H4 (cell line): ENCODE measurements around the gene IL32. TPM values are rescaled to one million over a fixed set of nuclear protein-coding genes. Genes with fewer than 3 reads are reported as not detected.
"Not testable (repeated sequence)": the region's sequence is repeated elsewhere in the genome, so short reads cannot be mapped to it uniquely, and the experiment has no call there.

ENCODE experiments used
- DNase-seq: peaks from one replicate; pipeline ENCODE4 v3.0.0-alpha.2; 2015; ENCODE audit warnings: low spot score
- total RNA-seq: library from RNA; depleted of rRNA; stranded (reverse); fragments of >200 nt; shearing (Covaris generic); gene quantifications from 2 replicates; pipeline ENCODE4 v1.2.3, GENCODE V29; 2014

Gene IL32
- total RNA-seq, 1 experiment from 2014 or later = 15.8 TPM

GRCh38 chr16:3051494-3051893 lies 13.9 kb upstream of the IL32 start:
- no peak for DNase-seq

- not testable (repeated sequence) for DNase-seq
These were observed 12.7 kb upstream of the IL32 start for GRCh38 chr16:3052571-3053329.

GRCh38 chr16:3053330-3053710 lies 12.1 kb upstream of the IL32 start:
- not testable (repeated sequence) for DNase-seq

DNA sequence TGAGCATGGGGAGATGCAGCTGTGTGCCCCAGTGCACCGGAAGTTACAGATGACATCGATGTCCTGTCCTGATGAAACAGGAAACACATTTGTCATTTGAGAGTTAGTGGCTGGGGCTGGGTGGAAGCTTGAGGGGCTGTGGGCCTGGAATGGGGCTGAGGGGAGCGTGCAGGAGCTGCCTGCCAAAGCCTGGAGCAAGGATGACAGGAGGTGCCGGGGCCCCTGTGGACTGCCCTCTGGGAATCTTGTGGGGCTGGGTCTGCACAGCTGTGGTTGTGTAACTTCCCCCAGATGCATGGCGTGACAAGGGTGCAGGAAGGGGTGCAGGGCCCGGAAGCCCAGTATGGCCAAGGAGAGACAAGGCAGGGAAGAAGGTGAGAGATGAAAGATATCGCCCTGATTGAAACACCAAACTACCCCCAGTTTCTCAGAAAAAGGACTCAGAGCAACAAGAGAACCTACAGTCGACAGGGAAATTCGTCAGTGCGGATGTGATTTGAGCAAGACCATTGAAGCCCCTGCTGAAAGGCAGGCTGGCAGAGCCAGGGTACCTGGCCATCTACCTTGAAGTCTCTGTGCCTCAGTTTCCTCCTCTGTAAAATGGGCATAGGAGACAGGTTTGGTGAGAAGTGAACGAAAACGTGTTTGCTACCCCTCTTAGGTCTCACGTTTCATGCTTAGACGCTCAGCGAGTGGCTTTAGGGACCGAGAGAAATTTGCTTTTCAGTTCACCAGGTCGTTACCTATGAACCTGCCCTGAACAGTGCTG lies 10.3 kb upstream of the IL32 start:
- no peak for DNase-seq

GRCh38 chr16:3055734-3056115 lies 9.7 kb upstream of the IL32 start:
- DNase-seq = not testable (repeated sequence)

GRCh38 chr16:3056336-3057180 lies 8.9 kb upstream of the IL32 start:
- no peak for DNase-seq

DNA sequence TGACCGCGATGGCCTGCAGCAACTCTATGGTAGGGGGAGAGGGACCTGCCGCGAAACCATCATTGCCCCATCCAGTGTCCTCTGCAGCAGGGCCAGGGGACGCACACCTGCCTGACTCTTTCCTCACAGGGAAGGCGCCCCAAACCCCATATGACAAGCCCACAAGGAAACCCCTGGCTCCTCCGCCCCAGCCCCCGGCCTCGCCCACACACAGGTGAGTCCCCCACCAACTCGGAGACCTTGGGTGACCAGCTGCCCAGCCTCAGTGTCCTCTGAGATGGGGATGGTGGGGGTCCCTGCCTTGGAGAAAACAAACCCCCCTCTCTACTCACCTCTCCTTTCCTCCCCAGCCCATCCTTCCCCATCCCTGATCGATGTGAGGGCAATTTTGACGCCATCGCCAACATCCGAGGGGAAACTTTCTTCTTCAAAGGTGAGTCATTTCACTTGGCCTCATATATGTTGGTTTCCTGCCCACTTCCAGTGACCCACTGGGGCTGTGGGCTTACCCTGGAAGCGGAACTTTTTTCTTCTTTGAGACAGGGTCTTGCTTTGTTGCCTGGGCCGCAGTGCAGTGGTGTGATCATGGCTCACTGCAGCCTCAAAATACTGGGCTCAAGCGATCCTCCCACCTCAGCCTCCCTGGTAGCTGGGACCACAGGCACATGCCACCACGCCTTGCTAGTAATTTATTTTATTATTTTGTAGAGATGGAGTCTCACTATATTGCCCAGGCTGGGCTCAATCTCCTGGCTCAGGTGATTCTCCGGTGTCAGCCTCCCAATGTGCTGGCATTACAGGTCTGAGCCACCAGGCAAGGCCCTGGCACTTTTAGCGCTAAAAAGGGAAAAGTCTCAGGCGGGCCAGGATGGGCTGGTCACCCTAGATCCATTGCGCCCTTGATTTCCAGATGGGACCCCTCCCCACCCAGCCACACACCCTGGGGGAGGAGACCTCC lies 8.0 kb upstream of the IL32 start:
- no peak for DNase-seq

DNA sequence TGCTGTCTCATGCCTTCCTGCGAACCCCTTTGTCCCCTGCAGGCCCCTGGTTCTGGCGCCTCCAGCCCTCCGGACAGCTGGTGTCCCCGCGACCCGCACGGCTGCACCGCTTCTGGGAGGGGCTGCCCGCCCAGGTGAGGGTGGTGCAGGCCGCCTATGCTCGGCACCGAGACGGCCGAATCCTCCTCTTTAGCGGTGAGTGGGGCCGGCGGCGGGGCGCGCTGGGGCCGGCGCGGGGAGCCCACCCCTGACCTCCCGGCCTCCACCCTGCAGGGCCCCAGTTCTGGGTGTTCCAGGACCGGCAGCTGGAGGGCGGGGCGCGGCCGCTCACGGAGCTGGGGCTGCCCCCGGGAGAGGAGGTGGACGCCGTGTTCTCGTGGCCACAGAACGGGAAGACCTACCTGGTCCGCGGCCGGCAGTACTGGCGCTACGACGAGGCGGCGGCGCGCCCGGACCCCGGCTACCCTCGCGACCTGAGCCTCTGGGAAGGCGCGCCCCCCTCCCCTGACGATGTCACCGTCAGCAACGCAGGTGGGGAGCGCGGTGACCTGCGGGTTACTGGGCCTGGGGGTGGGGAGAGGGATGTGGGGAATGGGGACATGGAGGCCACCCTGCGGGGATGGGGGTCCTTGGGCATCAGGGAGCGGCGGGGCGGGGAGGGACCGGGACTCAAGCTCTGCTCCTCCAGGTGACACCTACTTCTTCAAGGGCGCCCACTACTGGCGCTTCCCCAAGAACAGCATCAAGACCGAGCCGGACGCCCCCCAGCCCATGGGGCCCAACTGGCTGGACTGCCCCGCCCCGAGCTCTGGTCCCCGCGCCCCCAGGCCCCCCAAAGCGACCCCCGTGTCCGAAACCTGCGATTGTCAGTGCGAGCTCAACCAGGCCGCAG lies 7.1 kb upstream of the IL32 start:
- DNase-seq = no peak

DNA sequence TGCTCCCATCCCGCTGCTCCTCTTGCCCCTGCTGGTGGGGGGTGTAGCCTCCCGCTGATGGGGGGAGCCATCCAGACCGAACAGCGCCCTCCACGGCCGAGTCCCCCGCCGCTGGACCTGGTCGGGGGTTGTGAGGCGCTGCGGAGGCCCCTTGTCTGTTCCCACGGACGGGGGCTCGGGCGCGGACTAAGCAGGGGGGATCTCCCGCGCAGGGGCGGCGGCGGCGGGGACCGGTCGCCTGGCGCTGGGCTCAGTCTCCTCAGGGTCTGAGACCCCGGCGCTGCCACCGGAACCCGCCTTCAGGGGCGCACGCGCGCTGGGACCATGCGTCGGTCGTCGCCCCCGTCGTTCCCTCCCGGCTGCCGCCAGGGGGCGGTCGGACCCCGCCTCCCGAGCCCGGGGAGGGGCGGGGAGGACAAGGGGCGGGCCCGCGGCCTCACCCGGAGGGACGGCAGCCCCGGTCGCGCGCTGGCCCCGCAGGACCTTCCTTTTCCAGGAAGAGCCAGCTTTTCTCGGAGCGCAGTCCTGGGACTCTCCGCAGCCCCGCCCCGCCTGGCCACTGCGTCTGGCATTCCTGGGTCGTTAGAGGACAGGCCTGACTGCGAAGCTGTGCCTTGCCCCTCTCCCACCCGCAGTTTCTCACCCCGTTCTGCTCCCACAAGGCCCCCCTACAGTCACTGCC lies 6.3 kb upstream of the IL32 start:
- DNase-seq = peak; percentile 90

DNA sequence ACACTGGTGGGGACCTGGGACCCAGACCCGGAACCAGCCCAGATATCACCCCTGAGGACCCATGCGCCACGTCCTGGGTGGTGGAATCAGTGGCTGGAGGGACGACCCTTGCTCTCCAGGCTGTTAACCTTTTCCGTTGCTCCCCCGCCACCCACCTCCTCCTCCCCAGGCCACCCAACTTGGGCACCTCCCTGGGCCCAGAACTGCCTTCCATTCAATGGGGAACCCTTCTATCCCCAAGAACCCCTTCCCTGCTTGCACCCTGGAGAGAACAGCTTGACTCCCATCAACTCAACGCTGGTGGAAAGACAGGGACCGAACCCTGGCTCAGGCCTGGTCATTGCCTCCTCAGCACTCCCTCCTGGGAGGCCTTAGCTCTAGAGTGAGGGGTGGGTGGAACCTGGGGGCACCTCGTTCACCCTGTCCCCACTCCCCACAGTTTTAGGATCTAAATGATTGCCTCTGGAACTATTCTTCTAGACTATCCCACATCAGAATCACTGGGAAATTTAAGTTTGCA lies 5.7 kb upstream of the IL32 start:
- DNase-seq = no peak

DNA sequence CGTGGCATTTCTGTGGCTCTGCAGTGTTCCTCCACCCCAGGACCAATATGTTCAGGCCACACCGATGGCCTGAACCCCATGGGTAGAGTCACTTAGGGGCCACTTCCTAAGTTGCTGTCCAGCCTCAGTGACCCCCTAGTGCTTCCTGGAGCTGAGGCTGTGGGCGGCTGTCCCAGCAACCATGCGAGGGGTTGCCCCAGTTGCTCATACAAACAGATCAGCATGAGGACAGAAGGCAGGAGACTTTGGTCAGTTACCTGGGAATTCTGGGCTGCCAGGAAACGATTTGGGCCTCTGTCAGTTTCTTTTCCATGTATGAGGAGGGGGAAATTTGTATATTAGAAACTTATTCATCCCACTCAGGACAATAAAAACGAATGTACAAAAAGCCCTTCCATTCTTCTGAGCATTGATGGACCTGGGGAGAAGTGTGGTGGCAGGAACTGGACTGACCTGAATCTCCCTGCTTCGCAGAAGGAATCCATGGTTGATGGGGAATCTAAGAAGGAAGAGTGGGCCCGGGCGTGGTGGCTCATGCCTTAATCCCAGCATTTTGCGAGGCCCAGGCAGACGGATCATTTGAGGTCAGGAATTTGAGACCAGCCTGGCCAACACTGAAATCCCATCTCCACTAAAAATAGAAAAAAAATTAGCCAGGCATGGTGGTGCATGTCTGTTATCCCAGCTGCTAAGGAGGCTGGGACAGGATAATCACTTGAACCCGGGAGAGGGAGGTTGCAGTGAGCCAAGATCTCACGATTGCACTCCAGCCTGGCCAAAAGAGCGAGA lies 4.9 kb upstream of the IL32 start:
- DNase-seq = no peak

DNA sequence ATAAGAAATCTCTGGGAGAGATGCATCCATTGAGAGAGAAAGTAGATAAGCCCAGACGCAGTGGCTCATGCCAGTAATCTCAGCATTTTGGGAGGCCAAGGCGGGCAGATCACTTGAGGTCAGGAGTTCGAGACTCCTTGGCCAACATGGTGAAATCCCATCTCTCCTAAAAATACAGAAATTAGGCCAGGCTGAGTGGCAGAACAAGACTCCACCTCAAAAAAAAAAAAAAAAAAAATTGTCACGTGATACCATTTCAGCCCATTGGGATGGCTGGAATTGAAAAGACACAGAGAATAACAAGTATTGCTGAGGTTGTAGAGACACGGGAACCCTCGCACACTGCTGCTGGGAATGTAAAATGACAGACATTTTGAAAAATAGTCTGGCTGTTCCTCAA lies 2.9 kb upstream of the IL32 start:
- no peak for DNase-seq

DNA sequence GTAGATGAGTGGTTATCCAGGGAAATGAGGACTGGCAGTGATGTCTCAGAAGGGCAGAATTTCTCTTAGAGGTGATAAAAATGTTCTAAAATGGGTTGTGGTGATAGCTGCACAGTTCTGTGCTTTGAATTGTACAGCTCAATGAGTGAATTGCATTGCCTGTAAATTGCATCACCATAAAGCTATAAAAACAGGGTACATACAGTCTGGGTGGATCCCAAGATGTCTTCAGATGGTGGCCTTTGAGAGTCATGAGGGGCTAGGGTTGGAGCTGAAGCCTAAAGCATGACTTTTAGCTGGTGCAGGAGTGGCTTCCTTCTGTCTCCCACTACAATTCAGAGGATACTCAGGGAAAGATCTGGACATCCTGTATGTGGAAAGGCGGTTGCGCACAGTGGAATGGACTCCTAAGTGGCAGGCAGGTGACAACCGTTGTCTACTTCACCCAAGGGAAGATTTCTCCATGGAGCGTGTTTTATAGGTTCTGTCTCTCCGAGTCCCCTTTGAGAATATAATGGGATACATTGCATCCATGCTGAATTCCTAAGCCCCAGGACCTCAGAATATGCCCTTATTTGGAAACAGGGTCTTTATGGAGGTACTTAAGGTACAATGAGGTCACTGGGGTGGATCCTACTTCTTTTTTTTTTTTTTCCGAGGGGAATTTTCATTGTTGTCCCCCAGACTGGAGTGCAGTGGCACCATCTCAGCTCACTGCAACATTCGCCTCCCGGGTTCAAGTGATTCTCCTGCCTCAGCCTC lies 1.6 kb upstream of the IL32 start:
- DNase-seq = no peak

DNA sequence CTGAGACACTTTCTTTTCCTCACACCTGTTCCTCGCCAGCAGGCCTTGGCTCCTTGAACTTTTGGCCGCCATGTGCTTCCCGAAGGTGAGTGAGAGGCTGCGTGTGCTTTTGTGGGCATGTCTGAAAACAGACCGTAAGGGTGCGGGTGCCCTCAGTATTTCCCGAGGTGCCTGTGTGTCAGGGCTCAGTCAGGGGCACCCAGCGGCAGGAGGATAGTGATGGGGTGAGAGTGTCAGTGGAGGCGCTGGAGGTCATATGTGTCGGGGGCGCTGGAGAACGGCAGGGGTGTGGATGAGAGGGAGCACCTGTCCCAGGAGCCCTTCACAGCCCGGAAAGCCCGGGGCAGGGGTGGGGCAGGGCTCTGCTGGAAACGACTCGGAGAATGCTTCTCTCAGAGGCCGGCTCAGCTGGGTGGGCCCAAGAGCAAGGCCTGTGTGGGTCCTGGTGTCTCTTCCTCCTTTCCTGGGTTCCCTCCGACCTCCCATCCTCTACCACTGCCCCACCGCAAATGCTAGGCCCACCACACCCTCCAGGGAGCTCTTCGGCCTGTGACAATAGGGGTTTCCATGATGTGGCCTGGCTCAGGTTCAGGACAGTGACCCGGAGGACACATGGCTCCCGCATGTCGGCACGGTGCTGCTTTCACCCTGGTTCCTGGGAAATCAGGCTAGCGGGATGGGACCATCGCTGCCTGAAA lies 451 bp downstream of the IL32 start:
- no peak for DNase-seq

DNA sequence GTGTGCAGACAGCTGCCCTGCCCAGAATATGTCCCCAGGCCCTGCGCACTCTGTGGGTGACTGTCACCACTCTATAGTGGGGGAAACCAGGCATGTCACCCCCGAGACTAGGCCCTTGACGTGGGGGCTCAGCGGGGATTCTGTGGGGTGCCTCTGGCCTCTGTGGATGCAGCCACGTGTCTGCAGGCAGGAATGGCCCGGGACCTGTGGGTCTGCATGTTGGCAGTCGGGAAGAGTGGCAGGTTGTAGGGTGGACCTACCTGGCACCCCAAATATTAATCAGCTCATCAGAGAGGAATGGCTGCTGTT lies 954 bp downstream of the IL32 start:
- no peak for DNase-seq

DNA sequence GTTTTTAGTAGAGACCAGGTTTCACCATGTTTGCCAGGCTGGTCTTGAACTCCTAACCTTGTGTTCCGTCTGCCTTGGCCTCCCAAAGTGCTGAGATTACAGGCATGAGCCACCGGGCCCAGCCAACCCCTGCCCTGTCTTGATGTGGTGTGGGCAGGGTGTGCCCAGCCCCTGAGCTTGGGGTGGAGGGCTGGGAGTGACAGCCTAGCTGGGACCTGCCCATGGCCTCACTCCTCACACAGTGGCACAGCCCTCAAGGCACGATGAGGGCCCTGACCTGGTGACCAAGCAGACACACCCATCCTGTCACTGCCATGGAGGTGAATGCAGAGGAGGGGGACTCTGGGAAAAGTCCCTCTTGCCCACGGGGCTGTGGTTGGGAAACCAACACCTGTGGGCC lies 3.0 kb downstream of the IL32 start:
- DNase-seq = no peak

GRCh38 chr16:3069146-3069545 lies 3.7 kb downstream of the IL32 start:
- DNase-seq = not testable (repeated sequence)
